HG02840 (cell line): ENCODE results near the gene LAYN.

Source experiments
- ATAC-seq: cut with Tn5 transposase; IDR thresholded peaks from one replicate; pipeline ENCODE4 v1.9.1; 2021; ENCODE audit warnings: mild to moderate bottlenecking, moderate library complexity, moderate number of reproducible peaks; ENCODE audit not compliant: unreplicated experiment, low FRiP score

LAYN gene

GRCh38 chr11:111540114-111540936, at the start of gene LAYN:
Gene LAYN, plus strand, starts transcription at chr11:111540720. Its CDS starts 124 bp downstream, at chr11:111540844.
- no peak for ATAC-seq

DNA sequence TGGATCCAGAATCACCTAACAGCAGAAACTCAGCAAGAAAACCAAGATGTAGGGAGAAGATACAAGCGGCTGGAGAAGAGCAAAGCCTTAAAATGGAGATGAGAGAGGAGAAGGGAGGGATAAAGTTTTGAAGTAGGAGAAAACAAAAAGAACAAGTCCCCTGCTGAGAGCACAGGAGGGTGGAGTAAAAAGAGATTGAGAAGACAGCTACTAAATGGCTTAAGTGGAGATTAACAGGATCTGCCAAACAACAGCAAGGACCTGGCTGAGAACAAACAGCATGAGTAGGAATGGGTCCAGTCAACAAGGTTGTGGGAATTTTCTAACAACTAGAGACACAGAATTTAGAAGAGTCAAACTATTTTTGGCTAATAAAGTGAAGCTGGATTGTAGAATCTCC, 46.5 kb upstream of the LAYN start:
- ATAC-seq: no peak

DNA sequence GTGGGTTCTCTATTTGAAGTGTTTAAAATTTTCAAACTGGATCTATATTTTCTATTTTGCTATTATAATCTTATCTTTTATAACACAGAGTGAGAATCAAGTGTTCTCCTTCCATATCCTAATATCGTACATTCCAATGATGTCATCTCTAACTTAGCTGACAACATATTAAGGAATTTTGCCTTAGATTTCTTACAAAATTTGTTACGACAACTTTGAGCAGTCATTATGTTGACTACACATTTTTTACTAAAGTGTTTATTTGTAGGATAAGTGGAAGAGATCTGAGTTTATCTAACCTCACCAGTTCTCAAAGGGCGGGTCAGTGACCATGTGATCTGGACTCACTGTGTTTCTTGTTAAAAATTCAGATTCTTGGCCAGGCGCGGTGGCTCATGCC, 41.0 kb upstream of the LAYN start:
- ATAC-seq: no peak

- ATAC-seq: no peak
Observed at GRCh38 chr11:111500481-111500880, 40.0 kb upstream of the LAYN start.

GRCh38 chr11:111502611-111503010, 37.9 kb upstream of the LAYN start:
- no peak for ATAC-seq

GRCh38 chr11:111510311-111510710, 30.2 kb upstream of the LAYN start:
- no peak for ATAC-seq

DNA sequence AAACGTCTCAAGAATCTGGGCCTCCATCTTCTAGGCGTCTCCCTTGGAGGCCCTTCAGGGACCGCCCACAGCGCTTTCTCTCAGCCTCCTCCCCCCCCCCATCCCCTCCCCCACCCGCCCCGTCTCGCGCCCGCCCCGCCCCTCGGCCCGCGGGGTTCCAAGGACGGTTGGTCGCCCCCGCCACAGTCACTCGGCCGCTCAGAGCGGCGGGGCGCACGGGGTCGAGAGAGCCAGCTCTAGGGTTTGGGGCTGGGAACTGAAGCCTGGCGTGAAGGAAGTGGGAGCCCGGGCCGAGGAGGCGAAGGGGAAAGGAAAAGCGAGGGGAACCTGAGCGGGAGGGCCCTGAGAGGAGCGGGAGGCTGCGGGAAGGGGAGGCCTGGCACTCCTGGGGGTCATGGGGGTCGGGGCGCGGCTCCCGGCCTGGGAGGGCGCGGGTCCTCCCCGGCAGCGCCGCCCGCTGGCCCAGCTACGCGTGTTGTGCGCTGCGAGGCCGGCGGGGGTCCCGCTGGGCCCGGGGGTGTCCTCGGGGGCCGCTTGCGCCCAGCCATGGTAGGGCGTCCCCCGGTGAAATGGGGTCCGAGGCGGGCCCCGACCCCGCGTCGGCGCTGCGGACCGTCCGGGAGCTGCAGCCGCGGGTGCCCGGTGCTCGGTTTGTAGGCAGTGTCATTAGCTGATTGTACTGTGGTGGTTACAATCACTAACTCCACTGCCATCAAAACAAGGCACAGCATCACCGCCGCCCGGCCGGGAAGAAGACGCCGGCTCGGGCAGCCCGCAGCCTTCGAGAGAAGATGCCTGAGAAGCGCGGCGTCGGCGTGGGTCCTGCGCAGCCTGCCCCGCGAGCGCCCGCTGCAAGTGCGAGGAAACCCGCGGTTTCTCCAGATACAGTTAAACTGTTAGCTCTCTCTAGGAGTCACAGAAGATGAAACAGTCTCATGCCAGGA, 28.0 kb upstream of the LAYN start, which contains the start of gene BTG4:
BTG4 (minus strand) TSS at position 91 of the 944 bp plus-strand sequence. CDS start 13,610 bp downstream, outside the sequence.
- no peak for ATAC-seq

GRCh38 chr11:111513240-111513605, 27.3 kb upstream of the LAYN start:
- no peak for ATAC-seq

- no peak for ATAC-seq
Observed at GRCh38 chr11:111514216-111515031, 26.1 kb upstream of the LAYN start, which contains the start of gene HOATZ. Gene HOATZ, plus strand, starts transcription at chr11:111514778. Its CDS starts 7 bp downstream, at chr11:111514785.

DNA sequence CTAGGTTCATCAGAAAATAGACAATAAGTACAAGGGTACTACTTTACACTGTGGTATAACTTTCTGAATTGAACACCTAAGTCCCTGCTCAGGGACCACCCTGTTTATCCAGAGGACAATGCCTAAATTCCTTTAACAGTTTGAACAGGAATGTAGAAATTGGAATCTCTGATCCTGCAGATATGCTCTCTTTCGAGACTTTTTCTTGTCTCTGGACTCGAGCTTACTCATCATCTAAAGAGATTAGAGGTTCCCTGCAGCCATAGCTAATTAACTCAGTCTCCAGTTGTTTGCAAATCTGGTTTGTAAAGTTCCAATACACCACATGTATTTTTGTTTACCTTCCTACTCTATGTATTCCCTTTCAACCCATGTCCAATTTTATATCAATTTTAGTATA, 24.9 kb upstream of the LAYN start:
- ATAC-seq: no peak

- ATAC-seq: no peak
Observed at GRCh38 chr11:111518668-111519067, 21.9 kb upstream of the LAYN start.

DNA sequence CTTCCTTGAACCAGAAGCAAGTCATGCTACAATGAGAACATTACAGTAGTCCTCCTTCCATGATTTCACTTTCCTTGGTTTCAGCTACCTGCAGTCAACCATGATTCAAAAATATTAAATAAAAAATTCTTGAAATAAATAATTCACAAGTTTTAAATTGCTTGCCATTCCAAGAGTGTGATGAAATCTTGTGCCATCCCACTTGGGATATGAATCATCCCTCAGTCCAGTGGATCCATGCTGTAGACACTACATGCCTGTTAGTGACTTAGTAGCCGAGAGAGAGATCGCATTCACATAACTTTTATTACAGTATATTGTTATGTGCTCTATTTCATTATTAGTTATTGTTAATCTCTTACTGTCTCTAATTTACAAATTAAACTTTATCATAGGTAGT, 20.0 kb upstream of the LAYN start:
- no peak for ATAC-seq

DNA sequence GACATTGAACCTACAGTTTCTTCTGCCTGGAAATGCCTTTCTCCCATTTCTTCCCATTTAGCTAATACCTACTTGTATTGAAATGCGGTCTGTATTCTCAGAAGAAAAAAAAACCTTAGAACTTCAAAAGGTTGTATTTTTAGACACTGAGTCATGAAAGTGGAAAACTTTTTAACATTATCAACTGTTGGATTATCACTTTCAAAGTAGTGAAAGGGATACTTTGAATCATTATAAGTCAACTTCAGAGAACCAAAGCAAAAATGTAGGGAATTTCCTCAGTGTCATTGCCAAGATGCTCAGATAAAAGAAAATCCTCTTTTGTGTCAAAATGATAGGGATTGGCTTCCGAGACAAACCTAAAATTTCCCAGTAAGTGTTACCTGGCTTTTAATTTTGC, 19.4 kb upstream of the LAYN start:
- no peak for ATAC-seq

DNA sequence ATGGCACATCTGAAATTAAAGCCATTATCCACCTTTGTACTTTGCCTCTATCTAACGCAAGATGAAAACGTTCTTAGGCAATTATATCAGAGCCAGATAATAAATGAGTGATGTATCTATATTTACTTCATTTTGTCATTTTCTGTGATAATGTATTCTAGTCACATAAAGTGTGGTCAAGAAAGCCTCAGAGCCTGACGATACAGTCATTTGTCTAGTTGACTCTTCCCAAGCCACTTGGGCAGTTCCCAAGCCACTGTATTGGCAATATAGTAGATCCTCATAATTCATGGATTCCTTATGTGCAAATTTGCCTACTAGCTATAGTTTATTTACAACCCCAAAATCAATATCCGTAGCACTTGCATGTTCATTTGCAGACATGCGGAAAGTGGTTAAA, 18.1 kb upstream of the LAYN start:
- no peak for ATAC-seq

GRCh38 chr11:111523343-111523742, 17.2 kb upstream of the LAYN start:
- ATAC-seq: no peak

DNA sequence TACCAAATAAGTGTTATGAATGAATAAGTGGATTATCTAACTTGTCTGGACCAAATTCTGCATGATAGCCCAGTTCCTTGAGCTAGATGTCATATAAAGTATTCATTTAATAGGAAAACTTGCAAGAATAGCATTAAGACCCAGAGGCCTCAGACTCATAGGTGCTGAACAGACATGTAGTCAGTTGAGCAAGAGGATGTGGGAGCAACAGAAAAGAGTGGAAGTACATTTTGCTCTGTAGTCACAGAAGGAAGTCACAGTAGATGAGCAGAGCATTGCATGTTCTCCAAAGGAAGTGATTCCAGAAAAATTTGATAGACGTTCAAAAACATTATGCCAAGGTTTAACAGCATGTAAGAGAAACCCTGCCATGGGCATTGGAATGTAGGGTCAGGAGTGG, 16.5 kb upstream of the LAYN start:
- ATAC-seq: no peak

DNA sequence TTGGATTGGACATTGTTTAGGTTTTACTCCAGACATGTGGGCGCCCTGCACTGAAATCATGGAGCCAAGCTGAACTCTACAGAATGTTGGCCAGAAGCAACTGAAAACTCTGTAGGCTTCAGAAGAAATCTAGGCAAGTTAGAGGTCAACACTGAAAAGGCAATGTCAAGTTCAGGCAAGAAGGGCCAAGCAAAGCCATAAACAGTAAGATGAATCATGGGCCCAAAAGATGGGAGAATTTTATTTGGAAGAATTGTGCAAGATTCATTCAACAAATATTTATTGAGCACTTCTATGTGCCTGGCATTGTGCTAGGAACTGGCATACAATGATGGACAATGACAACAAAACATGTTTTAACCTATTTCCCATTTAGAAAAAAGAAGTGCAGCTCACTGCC, 15.1 kb upstream of the LAYN start:
- ATAC-seq: no peak

DNA sequence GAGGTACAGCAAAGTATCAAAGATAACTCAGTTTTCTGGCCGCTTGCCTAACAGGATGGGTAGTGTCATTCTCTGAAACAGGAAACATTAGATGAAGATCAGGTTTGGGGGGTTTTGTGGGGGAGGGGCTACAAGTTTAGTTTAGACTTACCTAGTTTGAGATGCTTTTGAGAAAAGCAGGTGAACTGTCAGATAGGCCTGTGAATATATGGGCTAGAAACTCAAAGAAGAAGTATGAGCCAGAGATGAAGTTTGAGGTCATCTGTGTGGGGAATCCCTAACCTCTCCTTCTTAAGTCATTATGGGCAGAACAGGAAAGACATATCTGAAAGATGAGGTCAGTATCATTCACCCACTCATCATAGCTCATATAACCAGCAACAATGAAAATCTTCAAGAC, 14.0 kb upstream of the LAYN start:
- no peak for ATAC-seq

GRCh38 chr11:111527279-111527678, 13.2 kb upstream of the LAYN start:
- ATAC-seq: no peak

DNA sequence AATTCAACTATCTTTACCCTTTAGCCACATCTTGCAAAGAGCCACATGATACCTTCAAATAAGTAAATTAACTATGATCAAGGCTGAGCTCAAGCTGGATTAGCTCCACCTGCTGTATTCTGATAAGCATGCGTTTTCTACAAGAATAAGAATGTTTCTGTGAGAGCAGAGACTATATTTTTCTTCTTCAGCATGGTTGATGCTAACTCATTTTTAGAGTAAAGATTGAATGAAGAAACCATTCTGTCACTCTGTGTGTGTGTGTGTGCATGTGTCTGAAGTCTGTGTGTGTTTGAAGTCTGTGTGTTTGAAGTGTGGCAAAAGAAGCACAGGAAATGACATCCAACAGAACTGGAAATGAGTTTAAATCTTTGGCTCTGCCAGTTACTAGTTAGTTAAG, 12.0 kb upstream of the LAYN start:
- ATAC-seq: no peak
